Type B pancreatic cell (in vitro differentiated cells): Measurements from ENCODE around the gene CCDC32. TPM values are rescaled to one million over a fixed set of nuclear protein-coding genes. Genes with fewer than 3 reads are reported as not detected.
"Not testable (repeated sequence)": the region's sequence is repeated elsewhere in the genome, so short reads cannot be mapped to it uniquely, and the experiment has no call there.

Experiments used
- DNase-seq: peaks from one replicate; pipeline ENCODE4 v3.0.0; 2021; ENCODE audit warnings: mixed read lengths; ENCODE audit not compliant: unreplicated experiment; ENCODE audit errors: extremely low spot score
- H3K27ac Mint-ChIP-seq: 2 replicates; pipeline ENCODE4 v1.8.0; 2021; ENCODE audit warnings: mild to moderate bottlenecking, mixed read lengths
- H3K27me3 Mint-ChIP-seq: 2 replicates; pipeline ENCODE4 v1.8.0; 2021; ENCODE audit warnings: mixed read lengths
- H3K36me3 Mint-ChIP-seq: 2 replicates; pipeline ENCODE4 v1.8.0; 2021; ENCODE audit warnings: mixed read lengths
- H3K4me1 Mint-ChIP-seq: one replicate; pipeline ENCODE4 v1.8.0; 2021; ENCODE audit warnings: mixed read lengths; ENCODE audit not compliant: unreplicated experiment
- H3K4me3 Mint-ChIP-seq: 2 replicates; pipeline ENCODE4 v1.8.0; 2021; ENCODE audit warnings: mild to moderate bottlenecking, mixed read lengths
- H3K9me3 Mint-ChIP-seq: 2 replicates; pipeline ENCODE4 v1.8.0; 2021; ENCODE audit warnings: mixed read lengths
- CTCF ChIP-seq: fragments of 200-600 bp; sonication (generic); conservative IDR thresholded peaks from 2 replicates; pipeline ENCODE4 v1.5.0; 2021; ENCODE audit warnings: antibody characterized with exemption, mild to moderate bottlenecking
- total RNA-seq: library from RNA; stranded (reverse); gene quantifications from 2 replicates; pipeline ENCODE4 v1.2.1, GENCODE V29; 2021; ENCODE audit warnings: low replicate concordance

Gene CCDC32
- total RNA-seq, 1 donor from 2014 or later, result 18.4 TPM

- no peak for DNase-seq
- no peak for TF ChIP-seq CTCF
- Mint-ChIP-seq H3K27me3 (no peaks in the 10 kb centered on the region), H3K36me3 (no peaks in the 10 kb centered on the region), H3K27ac (no peak overlapping the region), H3K4me1 (no peaks in the 10 kb centered on the region), H3K4me3 (no peak overlapping the region), H3K9me3 (no peaks in the 10 kb centered on the region)
Measured at GRCh38 chr15:40582726-40583246, 17.9 kb upstream of the CCDC32 start.

- H3K4me3 Mint-ChIP-seq, DNase-seq, H3K9me3 Mint-ChIP-seq, H3K27ac Mint-ChIP-seq, H3K36me3 Mint-ChIP-seq, H3K27me3 Mint-ChIP-seq, H3K4me1 Mint-ChIP-seq: not testable (repeated sequence)
Measured at GRCh38 chr15:40581796-40582195, 17.0 kb upstream of the CCDC32 start.

- H3K4me1 Mint-ChIP-seq, result no peaks in the 10 kb centered on the region
- no peak overlapping the region for H3K27ac Mint-ChIP-seq
- TF ChIP-seq CTCF, result no peak
Measured at GRCh38 chr15:40578892-40579291, 14.1 kb upstream of the CCDC32 start.

GRCh38 chr15:40576914-40577313, 12.1 kb upstream of the CCDC32 start:
- not testable (repeated sequence) for H3K36me3 Mint-ChIP-seq, H3K27me3 Mint-ChIP-seq, H3K27ac Mint-ChIP-seq, H3K9me3 Mint-ChIP-seq, H3K4me1 Mint-ChIP-seq, DNase-seq, H3K4me3 Mint-ChIP-seq

More at GRCh38 chr15:40578892-40579291, 14.1 kb upstream of the CCDC32 start:
- Mint-ChIP-seq H3K36me3 (no peaks in the 10 kb centered on the region), H3K27me3 (no peaks in the 10 kb centered on the region), H3K4me3 (no peak overlapping the region), H3K9me3 (no peaks in the 10 kb centered on the region)
- DNase-seq, result no peak

GRCh38 chr15:40575113-40575512, 10.3 kb upstream of the CCDC32 start:
- H3K27ac Mint-ChIP-seq, result no peak overlapping the region
- no peaks in the 10 kb centered on the region for H3K9me3 Mint-ChIP-seq
- no peak overlapping the region for H3K4me3 Mint-ChIP-seq
- H3K4me1 Mint-ChIP-seq, result peaks cover 4% of the 10 kb centered on the region
- H3K36me3 Mint-ChIP-seq, result peaks cover 4% of the 10 kb centered on the region
- no peak for TF ChIP-seq CTCF
- DNase-seq, result no peak
- H3K27me3 Mint-ChIP-seq, result no peaks in the 10 kb centered on the region

GRCh38 chr15:40569129-40569953, 4.5 kb upstream of the CCDC32 start, which contains the start of gene RPUSD2:
Gene RPUSD2, plus strand, starts transcription at chr15:40569299. Its CDS starts 39 bp downstream, at chr15:40569338.
- no peaks in the 10 kb centered on the region for H3K9me3 Mint-ChIP-seq
- peak within 1 kb of the TSS; percentile 94 for H3K27ac Mint-ChIP-seq
- TF ChIP-seq CTCF, result no peak
- DNase-seq, result peak; percentile 91
- peaks cover 4% of the 10 kb centered on the region for H3K36me3 Mint-ChIP-seq
- peaks cover 10% of the 10 kb centered on the region for H3K27me3 Mint-ChIP-seq
- peak within 1 kb of the TSS; percentile 97 for H3K4me3 Mint-ChIP-seq
- H3K4me1 Mint-ChIP-seq, result peaks cover 19% of the 10 kb centered on the region
